ACC112 (cell line): ENCODE results near the gene WDR18.

ENCODE experiments used
- H2AFZ ChIP-seq: fragments of 200-600 bp; sonication (generic); one replicate; pipeline ENCODE4 v1.6.0; 2017; ENCODE audit warnings: antibody characterized with exemption, low read length; ENCODE audit not compliant: unreplicated experiment
- H3K27ac ChIP-seq: fragments of 200-600 bp; sonication (generic); 2 replicates; pipeline ENCODE4 v1.5.1; 2014; ENCODE audit warnings: low read depth, mild to moderate bottlenecking, antibody characterized with exemption, low read length, moderate library complexity
- H3K27me3 ChIP-seq: fragments of 200-600 bp; sonication (generic); 2 replicates; pipeline ENCODE4 v1.6.1; 2014; ENCODE audit warnings: mild to moderate bottlenecking, antibody characterized with exemption, low read length, moderate library complexity, mixed read lengths; ENCODE audit not compliant: insufficient read depth
- H3K36me3 ChIP-seq: fragments of 200-600 bp; sonication (generic); 2 replicates; pipeline ENCODE4 v1.6.1; 2016; ENCODE audit warnings: mild to moderate bottlenecking, antibody characterized with exemption, low read length, moderate library complexity, mixed read lengths; ENCODE audit not compliant: insufficient read depth
- H3K4me1 ChIP-seq: fragments of 200-600 bp; sonication (generic); one replicate; pipeline ENCODE4 v1.6.1; 2016; ENCODE audit warnings: low read length, mixed read lengths; ENCODE audit not compliant: insufficient read depth, unreplicated experiment, control insufficient read depth
- H3K4me3 ChIP-seq: fragments of 200-600 bp; sonication (generic); 2 replicates; pipeline ENCODE4 v1.5.1; 2014; ENCODE audit warnings: mild to moderate bottlenecking, low read depth, low read length
- H3K79me2 ChIP-seq: fragments of 200-600 bp; sonication (generic); one replicate; pipeline ENCODE4 v1.6.0; 2016; ENCODE audit warnings: low read length; ENCODE audit not compliant: control insufficient read depth, unreplicated experiment, insufficient read depth

The WDR18 gene

DNA sequence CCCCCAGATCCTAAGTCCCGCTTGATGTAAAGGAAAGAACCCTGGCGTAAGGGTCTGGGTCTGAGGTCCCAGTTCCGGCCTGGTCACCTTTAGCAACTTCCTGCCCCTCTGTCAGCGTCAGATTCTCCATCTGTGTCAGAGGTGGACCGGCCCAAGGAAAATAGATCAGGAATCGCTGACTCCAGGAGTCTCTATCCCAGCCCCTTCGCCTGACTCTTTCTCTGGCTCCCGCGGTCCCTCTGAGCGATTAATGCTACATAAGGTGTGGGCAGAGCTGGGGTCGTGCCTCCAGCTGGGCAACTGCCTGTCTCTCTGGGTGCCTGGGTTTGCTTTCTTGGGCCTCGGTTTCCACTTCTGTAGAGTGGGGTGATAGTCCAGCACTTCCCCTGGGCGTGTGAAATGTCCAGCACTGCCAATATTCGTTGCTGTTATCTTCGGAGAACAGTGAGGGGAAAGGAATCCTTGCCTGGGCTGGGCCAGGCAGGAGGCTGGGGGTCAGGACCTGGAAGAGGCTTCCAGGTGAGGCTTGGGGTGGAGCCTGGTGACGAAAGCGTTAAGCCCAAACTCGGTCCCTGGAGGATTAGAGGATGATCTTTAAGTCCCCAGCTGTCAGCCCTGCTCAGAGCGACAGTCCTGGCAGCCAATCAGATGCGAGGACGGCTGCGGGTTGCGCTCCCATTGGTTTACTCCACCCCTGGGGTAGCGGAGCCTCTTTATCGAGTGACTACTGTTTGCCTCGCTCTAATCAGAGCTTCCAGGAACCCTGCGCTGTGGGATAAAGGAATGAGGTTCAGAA is 56.5 kb downstream of the WDR18 start:
- no peaks in the 10 kb centered on the region for H3K36me3 ChIP-seq
- no peak overlapping the region for H3K27ac ChIP-seq
- H2AFZ ChIP-seq = no peak overlapping the region

DNA sequence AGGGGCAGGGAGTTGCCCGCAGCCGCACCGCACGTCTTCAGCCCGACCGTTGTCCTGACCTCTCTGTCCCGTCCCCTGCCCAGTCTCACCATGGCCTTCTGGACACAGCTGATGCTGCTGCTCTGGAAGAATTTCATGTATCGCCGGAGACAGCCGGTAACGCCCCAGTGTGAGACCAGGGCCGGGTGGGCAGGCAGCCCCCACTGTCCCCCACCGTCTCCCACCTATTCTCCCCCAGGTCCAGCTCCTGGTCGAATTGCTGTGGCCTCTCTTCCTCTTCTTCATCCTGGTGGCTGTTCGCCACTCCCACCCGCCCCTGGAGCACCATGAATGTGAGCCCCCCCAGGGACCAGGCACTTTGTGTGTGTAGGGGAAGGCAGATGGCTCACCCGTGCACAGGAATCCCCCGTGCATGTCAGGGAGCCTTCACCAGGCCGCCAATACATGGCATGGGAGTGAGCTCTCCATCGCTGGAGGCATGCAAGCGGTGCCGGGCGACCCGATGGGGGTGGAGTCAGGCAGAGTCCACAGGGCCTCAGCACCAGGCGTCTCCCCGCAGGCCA is 57.2 kb downstream of the WDR18 start:
- Histone ChIP-seq H3K4me1 (peaks cover 4% of the 10 kb centered on the region), H3K79me2 (no peaks in the 10 kb centered on the region), H3K36me3 (no peaks in the 10 kb centered on the region), H3K27ac (no peak overlapping the region), H2AFZ (no peak overlapping the region), H3K4me3 (peak overlapping the region; percentile 75), H3K27me3 (no peaks in the 10 kb centered on the region)

More for the DNA sequence above, 56.5 kb downstream of the WDR18 start:
- H3K27me3 ChIP-seq = no peaks in the 10 kb centered on the region
- no peaks in the 10 kb centered on the region for H3K79me2 ChIP-seq
- H3K4me3 ChIP-seq = peak overlapping the region; percentile 75
- peaks cover 4% of the 10 kb centered on the region for H3K4me1 ChIP-seq

- H3K4me1 ChIP-seq = peaks cover 4% of the 10 kb centered on the region
- no peak overlapping the region for H2AFZ ChIP-seq
- H3K27me3 ChIP-seq = no peaks in the 10 kb centered on the region
- H3K79me2 ChIP-seq = no peaks in the 10 kb centered on the region
- no peak overlapping the region for H3K4me3 ChIP-seq
- no peaks in the 10 kb centered on the region for H3K36me3 ChIP-seq
- no peak overlapping the region for H3K27ac ChIP-seq
These were observed 57.9 kb downstream of the WDR18 start for GRCh38 chr19:1041835-1042685.

DNA sequence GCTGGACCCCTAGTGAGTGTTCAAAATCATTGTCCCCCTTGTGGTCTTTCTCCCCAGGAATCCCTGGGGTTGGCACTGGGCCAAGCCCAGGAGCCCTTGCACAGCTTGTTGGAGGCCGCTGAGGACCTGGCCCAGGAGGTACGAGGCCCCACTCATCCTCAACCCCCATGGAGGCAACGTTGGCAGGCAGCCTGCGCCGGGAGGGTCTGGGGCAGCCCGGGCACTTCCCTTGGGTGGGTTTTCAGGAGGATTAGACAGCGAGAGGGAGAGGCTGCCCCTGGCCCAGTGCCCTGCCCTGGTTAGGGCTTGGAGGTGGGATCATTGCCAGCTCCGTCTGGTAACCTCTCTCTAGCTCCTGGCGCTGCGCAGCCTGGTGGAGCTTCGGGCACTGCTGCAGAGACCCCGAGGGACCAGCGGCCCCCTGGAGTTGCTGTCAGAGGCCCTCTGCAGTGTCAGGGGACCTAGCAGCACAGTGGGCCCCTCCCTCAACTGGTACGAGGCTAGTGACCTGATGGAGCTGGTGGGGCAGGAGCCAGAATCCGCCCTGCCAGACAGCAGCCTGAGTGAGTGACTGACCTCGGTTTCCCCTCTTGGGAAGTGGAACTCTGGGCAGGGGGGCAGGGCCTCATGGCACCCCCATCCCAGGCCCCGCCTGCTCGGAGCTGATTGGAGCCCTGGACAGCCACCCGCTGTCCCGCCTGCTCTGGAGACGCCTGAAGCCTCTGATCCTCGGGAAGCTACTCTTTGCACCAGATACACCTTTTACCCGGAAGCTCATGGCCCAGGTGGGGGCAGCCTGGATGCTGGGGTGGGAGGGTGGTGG is 58.8 kb downstream of the WDR18 start:
- Histone ChIP-seq H3K27ac (no peak overlapping the region), H3K36me3 (no peaks in the 10 kb centered on the region), H2AFZ (no peak overlapping the region), H3K4me3 (no peak overlapping the region), H3K27me3 (no peaks in the 10 kb centered on the region), H3K79me2 (no peaks in the 10 kb centered on the region), H3K4me1 (peaks cover 2% of the 10 kb centered on the region)
